Thyroid gland (tissue), 4 donors: ENCODE data around the gene ARL4D.

Experiments used
- POLR2A ChIP-seq, 2 donors: fragments of 450-650 bp; IDR thresholded peaks; one replicate each; pipeline ENCODE4 v1.6.1; 2017; ENCODE audit warnings: antibody characterized with exemption in 2 of 2, mild to moderate bottlenecking in 2 of 2, moderate library complexity in 1 of 2
- TF ChIP-seq, protein P1 (sequence below), 6 experiments: fragments of 200-600 bp in 3 of 6; fragments of 450-650 bp in 3 of 6; sonication (generic) in 3 of 6; IDR thresholded peaks; one replicate each; pipeline ENCODE4 v1.5.1; 2016 to 2019; ENCODE audit warnings: antibody characterized with exemption in 6 of 6, mild to moderate bottlenecking in 2 of 6, inconsistent platforms in 1 of 6, moderate library complexity in 1 of 6

DNA sequence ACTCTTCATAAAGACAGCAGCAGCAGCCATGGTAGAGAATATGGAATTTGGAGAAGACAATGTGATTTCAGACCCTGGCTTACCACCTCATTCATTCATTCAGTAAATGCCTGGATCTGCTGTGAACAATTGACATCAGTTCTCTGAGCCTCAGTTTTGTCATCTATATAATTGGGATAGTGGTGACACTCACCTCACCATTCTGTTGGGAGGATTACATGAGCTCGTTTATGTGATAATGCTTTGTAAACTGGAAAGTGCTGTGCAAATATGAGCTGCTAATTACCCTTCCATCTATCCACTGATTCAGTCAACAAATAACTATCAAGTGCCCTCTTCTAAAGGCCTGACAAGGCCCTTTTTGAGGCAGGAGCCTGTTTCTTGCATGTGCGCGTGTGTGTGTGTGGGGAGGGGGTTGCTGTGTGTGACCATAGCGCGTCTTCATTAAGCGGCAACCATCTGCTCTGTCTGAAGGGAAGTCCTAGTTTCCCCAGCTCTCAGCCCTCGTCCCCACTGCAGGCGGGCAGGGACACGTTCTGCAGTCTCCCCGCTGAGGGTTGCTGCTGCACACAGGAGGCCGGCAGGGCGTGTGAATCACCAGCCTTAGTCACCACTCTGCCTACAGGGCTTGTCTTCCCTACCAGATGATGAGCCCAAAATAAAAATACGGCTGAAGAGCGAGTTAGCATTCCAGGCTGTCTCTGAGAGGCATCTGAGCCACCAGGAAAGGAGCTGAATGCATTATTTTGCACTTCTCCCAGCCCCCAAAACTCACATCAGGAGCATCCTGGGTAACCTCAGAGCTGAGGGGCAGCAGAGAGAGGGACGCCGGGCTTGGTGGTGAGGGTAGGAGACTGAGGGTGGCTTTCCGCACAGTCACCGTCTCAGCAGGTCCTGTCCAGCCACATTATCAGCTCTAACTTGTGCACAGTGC lies 19.9 kb downstream of the ARL4D start:
- TF ChIP-seq POLR2A (IDR thresholded peaks at IDR 0.05), result no peak
- TF ChIP-seq, protein P1, sequence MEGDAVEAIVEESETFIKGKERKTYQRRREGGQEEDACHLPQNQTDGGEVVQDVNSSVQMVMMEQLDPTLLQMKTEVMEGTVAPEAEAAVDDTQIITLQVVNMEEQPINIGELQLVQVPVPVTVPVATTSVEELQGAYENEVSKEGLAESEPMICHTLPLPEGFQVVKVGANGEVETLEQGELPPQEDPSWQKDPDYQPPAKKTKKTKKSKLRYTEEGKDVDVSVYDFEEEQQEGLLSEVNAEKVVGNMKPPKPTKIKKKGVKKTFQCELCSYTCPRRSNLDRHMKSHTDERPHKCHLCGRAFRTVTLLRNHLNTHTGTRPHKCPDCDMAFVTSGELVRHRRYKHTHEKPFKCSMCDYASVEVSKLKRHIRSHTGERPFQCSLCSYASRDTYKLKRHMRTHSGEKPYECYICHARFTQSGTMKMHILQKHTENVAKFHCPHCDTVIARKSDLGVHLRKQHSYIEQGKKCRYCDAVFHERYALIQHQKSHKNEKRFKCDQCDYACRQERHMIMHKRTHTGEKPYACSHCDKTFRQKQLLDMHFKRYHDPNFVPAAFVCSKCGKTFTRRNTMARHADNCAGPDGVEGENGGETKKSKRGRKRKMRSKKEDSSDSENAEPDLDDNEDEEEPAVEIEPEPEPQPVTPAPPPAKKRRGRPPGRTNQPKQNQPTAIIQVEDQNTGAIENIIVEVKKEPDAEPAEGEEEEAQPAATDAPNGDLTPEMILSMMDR (IDR thresholded peaks at IDR 0.05), result no peak
